DMS79 treated with DMSO at 0.1 percent for 48 hours (cell line): ENCODE results near the gene COL4A2.

Experiments used
- DNase-seq: peaks from one replicate; lab custom pipeline; 2025; lab: John Stamatoyannopoulos, UW

The COL4A2 gene

DNA sequence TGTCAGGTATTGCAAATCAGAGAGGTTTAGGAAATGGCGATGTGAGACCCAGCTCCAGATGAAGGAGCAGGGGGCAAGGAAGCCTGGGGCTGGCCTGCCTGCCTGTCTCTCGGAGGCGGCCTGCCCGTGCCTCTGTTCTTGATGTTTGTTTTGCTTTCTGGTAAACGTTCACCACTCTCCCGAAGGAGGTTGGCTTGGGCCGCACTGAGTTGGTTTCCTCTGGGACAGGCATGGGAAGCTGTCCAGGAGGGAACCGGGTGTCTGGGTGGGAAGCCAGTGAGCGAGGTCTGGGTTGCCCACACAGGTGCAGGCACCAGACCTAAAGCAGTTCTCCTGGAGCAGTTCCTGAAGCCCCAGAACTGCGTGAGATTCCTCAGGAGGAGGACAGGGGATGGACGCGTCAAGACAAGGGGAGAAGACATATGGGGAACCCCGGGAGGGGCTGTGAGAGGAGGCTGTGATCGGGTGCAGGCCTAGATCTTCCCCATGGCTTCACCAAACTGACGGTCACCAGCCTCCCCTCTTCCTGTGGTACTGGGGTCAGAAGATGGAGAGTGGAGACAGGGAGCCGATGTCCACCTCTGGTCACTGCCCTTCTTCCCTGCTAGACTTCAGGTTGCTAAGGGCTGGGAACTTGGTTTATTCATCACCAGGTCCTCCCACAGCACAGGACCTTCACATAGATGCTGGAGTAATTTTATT, 15.2 kb downstream of the COL4A2 start:
- no peak for DNase-seq

DNA sequence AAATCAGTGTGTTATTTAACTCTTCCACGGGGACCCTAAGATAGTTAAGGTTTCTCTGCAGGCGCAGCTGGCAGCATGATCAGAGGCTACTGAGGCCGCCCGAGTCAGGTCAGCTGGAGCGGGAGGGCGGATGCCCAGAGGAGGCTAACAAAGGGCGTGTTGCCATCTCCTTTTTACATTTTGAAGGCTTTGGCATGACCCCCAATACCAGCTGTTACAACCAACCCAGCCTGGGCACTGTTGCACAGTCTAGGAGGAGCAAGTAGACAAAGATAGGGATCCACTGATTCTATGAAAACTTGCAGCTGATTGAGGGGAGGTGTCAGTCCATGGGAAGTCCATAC, 15.7 kb downstream of the COL4A2 start:
- no peak for DNase-seq

DNA sequence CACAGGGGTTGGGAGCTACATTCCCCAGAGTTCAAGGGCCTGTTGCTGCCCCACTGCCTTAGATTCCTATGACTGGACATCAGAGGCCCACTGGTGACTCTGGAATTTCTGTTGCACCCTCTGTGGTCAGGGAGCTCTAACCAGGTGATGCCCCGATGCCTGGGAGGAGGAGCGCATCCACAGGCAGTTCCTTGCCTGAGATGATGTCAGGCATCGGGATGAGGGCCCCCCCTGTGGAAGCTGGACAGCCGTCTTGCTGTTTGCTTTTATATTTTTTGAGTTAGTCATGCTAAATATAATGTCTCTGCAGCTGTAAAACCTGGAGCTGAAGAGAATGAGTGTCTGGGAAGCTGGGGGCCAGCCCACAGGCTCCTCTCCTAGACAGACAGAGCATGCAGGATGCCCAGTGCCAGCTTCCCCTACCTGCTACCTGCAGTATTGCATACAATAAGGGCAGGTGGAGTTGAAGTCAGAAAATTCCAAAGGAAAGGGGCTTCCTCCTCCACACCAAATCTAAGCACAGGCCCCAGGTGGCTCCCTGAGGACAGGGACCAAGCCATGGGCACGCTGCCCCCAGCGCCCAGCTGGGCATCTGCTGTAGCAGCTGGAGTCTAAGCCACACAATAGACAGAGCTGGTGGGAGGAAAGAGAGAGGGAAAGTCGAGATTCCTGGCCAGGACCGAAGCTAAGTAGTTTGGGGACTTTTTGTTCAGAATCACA, 16.2 kb downstream of the COL4A2 start:
- DNase-seq = no peak

GRCh38 chr13:110324026-110324749, 17.1 kb downstream of the COL4A2 start:
- no peak for DNase-seq

DNA sequence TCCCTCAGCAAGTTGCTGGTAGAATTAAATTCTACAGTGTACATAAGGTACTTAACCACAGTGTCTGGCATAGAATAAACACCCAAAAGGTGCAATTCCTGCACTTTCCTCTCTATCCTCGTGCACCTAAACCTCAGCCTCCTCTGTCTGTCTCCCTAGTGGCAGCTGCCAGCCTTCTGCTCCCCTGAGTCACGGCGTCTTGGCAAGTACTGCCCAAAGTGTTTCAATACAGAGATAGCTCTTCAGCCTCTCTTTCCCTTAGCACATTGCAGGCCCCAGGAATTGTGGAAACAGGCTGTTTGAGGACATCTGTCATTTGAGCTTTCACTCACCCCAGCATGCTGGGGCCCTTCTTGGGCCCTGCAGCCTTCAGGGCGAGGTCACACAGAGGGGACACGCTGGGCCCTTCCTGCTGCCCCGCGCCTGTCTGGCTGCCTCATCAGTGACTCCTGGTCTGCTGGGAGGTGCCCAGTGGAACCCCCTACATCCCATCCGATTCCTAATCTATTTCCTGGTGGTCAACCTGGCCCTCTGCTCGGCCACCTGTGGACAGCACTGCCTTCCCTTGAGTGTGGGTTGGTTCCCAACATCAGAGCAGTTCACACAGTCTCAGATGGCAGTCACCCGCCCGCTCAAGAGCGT, 19.3 kb downstream of the COL4A2 start:
- DNase-seq = peak; percentile 45

DNA sequence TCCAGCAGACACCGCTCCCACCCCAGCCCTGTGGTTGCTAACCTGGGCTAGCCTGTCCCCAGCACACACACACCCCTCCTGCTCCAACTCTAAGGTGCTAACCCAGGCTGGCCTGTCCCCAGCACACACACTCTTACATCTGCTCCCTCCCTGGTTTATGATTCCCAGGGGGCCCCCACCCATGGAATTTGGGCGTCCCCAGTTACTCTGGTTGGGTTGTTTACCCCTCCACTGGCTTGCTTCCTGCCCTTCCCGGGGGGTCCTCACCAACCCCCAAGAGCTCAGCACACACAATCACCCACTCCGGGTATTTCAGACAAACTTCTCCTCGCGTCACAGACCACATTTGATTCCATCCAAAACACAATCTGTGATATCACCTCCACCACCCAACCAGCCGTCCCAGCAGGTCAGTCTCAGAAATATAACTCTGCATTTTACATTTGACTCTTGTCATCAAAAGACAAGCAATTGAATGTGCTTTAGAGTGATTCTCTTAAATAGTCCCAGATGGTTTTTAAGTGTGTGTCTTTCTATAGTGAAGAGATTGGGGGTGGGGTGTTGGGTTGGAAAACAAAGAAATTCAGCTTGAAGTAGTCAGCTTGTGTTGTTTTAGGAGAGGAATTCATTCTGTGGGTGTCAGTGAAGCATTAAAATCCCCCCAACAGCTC, 20.1 kb downstream of the COL4A2 start:
- DNase-seq = peak; percentile 71

- DNase-seq = no peak
These were observed 21.5 kb downstream of the COL4A2 start for GRCh38 chr13:110328573-110328972.

- DNase-seq = no peak
These were observed 22.2 kb downstream of the COL4A2 start for GRCh38 chr13:110329258-110329657.

- DNase-seq = no peak
These were observed 22.8 kb downstream of the COL4A2 start for GRCh38 chr13:110329798-110330461.

GRCh38 chr13:110330491-110331011, 23.5 kb downstream of the COL4A2 start:
- DNase-seq = no peak

- DNase-seq = no peak
These were observed 24.3 kb downstream of the COL4A2 start for GRCh38 chr13:110331362-110331761.

- DNase-seq = no peak
These were observed 25.7 kb downstream of the COL4A2 start for GRCh38 chr13:110332750-110333149.

GRCh38 chr13:110333837-110334236, 26.8 kb downstream of the COL4A2 start:
- DNase-seq = no peak

- no peak for DNase-seq
These were observed 27.2 kb downstream of the COL4A2 start for GRCh38 chr13:110334256-110334655.

- no peak for DNase-seq
These were observed 27.9 kb downstream of the COL4A2 start for GRCh38 chr13:110334841-110335490.

DNA sequence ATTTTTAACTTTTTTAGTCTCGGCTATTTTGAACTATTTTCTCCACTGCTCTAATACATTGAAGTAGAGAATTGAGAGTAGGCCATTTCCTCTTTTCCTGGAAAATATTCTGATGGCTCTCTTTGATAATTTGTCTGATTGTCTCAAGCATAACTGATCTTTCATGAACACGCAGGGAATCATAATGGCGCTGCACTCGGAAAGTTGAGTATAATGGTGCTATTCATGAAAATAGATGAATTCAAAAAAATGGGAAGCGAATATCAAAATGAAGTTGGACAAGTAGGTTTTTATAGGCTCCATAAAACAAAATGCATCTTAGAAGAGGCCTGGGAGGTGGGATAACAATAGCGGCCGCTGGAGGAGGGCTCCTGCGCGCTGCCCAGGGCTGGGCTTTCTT, 29.0 kb downstream of the COL4A2 start:
- DNase-seq = no peak

DNA sequence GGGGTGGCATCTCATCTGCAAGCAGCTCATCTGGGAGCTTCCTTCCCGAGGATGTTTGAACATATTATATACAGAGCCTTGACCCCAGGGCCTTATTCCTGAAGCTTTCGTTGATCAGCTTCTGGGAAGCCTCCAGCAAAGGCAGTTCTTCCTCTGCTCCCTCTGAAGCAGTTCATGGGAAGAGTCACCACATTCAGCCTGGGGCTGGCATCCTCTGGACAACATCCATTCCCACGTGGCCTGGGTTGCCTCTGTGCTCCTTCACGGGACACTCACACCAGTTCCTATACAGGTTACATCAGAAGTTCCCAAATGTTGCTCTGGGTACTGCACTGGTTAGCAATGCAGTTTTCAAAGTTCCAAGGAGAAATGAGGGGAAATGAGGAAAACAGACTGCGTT, 29.6 kb downstream of the COL4A2 start:
- no peak for DNase-seq

DNA sequence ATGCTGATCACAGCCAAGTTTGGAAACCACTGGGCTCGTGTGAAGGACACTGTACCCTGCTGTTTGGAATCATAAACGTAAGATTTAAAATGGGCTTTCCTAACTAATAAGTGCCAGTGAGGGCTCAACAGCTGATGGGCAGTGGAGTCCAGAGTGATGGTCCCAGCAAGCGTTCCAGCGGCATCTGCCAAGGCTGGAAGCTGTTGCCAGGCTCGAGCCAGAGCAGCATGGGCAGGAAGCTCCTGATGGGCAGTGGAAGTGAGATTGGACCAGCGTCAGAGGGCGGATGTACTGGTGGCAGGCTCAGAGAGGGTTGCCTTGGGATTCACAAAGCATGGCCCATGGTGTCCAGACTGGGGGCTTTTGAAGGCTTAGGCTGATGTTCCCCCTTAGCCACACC, 30.2 kb downstream of the COL4A2 start:
- DNase-seq = no peak

DNA sequence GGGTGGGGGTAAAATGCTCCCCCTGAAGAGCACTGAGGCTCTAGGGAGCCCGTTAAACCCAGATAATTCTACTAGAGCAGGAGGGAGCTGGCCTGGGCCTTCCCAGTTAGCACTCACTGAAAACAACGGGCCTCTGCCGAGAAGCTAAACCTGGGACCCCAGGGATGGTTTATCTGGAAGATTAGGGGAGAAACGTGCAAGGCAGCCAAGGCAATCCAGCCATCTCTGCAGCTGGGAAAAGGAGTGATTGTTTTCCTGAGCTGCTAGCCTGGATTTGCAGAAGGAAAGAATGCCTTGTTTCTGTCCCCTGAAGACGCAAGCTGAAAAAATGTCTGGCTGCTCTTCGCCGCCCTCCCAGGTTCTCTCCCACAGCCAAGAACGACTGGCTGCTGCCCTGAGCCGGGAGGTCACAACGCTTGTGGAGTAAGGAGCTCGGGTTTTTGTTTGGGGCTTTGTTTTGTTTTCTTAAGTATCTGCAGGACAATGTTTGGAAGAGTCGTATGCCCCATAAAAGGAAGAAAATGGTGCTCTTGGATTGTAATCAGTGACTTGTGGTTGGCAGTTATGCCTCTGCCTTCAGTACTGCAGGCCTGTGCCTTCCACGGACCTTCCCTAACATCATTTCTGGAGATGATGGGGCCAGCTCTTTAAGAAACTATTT, 31.5 kb downstream of the COL4A2 start:
- no peak for DNase-seq

DNA sequence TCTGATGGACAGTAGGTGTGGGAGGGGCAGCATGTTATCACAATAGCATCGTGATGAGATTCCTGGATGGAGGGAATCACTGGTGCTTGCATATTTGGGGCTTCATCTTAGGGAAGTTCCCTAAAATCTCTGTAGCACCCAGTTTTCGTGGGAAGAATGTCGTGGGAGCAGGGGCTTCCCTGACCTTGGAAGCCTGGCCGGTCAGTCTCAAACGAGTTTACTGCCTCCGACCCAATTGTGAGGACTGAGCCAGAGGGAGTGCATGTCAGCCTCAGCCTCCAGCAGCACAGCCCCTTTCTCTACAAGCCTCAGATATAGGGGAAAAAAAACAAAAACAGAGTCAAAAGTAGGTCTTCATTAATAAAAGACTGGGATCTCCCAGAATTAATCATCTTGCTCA, 32.2 kb downstream of the COL4A2 start:
- DNase-seq = no peak
